Measurements from ENCODE around the gene MGRN1.
A peak's percentile ranks its signal among the peaks of the same experiment; 100 is the strongest.

The MGRN1 gene

DNA sequence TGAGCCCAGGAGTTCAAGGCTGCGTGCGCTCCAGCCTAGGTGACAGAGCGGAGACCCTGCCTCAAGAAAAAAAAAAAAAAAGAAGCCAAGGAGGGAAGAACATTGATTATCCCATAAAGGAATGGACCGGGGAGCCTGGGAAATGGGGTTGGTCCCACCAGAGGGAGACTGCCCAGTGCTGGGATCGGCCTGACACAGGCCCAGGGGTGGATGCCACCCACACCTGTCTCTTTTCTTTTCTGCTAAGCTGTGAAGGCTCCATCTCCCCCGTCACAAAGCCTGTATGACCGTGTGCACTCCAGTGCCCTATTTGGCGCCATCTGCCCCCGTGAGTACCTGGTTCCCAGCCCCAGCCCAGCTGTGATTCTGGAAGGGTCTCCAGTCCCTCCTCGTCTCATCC lies 25.6 kb upstream of the MGRN1 start:
- Histone ChIP-seq H3K27me3 (ENCODE audit: insufficient read depth, poor library complexity, severe bottlenecking) (no peaks in the 10 kb centered on the region), H3K27ac (replicated peaks) (no peak overlapping the region), H3K4me3 (replicated peaks; ENCODE audit: insufficient read depth, low read length) (no peak overlapping the region)
- no peak for DNase-seq (ENCODE audit: low read depth in 1 of 2, low spot score in 1 of 2)
- TF ChIP-seq SPI1 (IDR thresholded peaks at IDR 0.05; ENCODE audit: borderline replicate concordance, low read depth), result no peak
- TF ChIP-seq GABPA (IDR thresholded peaks at IDR 0.05; ENCODE audit: low read depth), result no peak
- TF ChIP-seq, protein P1, sequence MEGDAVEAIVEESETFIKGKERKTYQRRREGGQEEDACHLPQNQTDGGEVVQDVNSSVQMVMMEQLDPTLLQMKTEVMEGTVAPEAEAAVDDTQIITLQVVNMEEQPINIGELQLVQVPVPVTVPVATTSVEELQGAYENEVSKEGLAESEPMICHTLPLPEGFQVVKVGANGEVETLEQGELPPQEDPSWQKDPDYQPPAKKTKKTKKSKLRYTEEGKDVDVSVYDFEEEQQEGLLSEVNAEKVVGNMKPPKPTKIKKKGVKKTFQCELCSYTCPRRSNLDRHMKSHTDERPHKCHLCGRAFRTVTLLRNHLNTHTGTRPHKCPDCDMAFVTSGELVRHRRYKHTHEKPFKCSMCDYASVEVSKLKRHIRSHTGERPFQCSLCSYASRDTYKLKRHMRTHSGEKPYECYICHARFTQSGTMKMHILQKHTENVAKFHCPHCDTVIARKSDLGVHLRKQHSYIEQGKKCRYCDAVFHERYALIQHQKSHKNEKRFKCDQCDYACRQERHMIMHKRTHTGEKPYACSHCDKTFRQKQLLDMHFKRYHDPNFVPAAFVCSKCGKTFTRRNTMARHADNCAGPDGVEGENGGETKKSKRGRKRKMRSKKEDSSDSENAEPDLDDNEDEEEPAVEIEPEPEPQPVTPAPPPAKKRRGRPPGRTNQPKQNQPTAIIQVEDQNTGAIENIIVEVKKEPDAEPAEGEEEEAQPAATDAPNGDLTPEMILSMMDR (IDR thresholded peaks at IDR 0.05; ENCODE audit: insufficient read depth, low read length), result no peak
- TF ChIP-seq REST (IDR thresholded peaks at IDR 0.05; ENCODE audit: insufficient replicate concordance, low read depth), result no peak
- no peak for TF ChIP-seq POLR2AphosphoS5 (IDR thresholded peaks at IDR 0.05; ENCODE audit: low read depth)

DNA sequence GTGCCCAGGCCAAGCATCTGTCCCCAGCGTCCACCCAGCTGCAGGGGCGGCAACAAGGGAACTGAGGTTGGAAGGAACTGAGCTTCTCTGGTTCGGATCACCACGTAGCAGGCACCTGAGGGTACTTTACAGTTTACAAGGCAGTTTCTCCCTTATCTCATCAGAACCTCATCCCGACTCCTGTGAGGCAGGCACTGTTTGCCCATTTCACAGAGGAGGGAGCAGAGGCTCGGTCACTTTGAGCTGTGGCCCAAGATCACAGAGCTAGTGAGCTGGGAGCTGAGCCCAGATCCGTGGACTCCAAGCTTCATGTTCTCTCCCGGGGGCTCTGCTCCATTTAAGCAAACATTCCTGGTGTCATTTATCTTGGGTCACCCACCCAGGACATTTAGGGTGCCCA lies 25.1 kb upstream of the MGRN1 start:
- no peak overlapping the region for H3K27ac ChIP-seq (replicated peaks)
- no peaks in the 10 kb centered on the region for H3K27me3 ChIP-seq (ENCODE audit: insufficient read depth, poor library complexity, severe bottlenecking)
- TF ChIP-seq GABPA (IDR thresholded peaks at IDR 0.05; ENCODE audit: low read depth), result no peak
- TF ChIP-seq REST (IDR thresholded peaks at IDR 0.05; ENCODE audit: insufficient replicate concordance, low read depth), result no peak
- TF ChIP-seq SPI1 (IDR thresholded peaks at IDR 0.05; ENCODE audit: borderline replicate concordance, low read depth), result no peak
- TF ChIP-seq POLR2AphosphoS5 (IDR thresholded peaks at IDR 0.05; ENCODE audit: low read depth), result no peak
- TF ChIP-seq, protein P1 (IDR thresholded peaks at IDR 0.05; ENCODE audit: insufficient read depth, low read length), result no peak
- no peak overlapping the region for H3K4me3 ChIP-seq (replicated peaks; ENCODE audit: insufficient read depth, low read length)
- DNase-seq (ENCODE audit: low read depth in 1 of 2, low spot score in 1 of 2), result no peak

GRCh38 chr16:4601036-4601863 lies 23.4 kb upstream of the MGRN1 start:
- TF ChIP-seq SPI1 (IDR thresholded peaks at IDR 0.05; ENCODE audit: borderline replicate concordance, low read depth) (no peak), GABPA (IDR thresholded peaks at IDR 0.05; ENCODE audit: low read depth) (no peak), POLR2AphosphoS5 (IDR thresholded peaks at IDR 0.05; ENCODE audit: low read depth) (no peak), REST (IDR thresholded peaks at IDR 0.05; ENCODE audit: insufficient replicate concordance, low read depth) (no peak)
- TF ChIP-seq, protein P1 (IDR thresholded peaks at IDR 0.05; ENCODE audit: insufficient read depth, low read length), result no peak
- Histone ChIP-seq H3K27ac (replicated peaks) (no peak overlapping the region), H3K4me3 (replicated peaks; ENCODE audit: insufficient read depth, low read length) (no peak overlapping the region), H3K27me3 (ENCODE audit: insufficient read depth, poor library complexity, severe bottlenecking) (no peaks in the 10 kb centered on the region)
- DNase-seq (ENCODE audit: low read depth in 1 of 2, low spot score in 1 of 2), result peak in 1 of 2 experiments; percentile 64
